HepG2 (cell line): ENCODE measurements around the gene RAB6A. TPM values are rescaled to one million over a fixed set of nuclear protein-coding genes. Genes with fewer than 3 reads are reported as not detected.

Source experiments
- ATAC-seq: fragments of 200-7000 bp; cut with Tn5 transposase; 3 replicates; pipeline ENCODE4 v1.9.1; 2020; ENCODE audit warnings: mild to moderate bottlenecking, moderate library complexity
- BruUV-seq: library from RNA; stranded (reverse); fragments of 400-500 nt; replicated peaks from 2 replicates; lab custom pipeline; 2021; lab: Mats Ljungman, UMichigan
- CTCF ChIA-PET: fragments of 300-600 bp; formaldehyde crosslinking; extraction: SDS; loops from one replicate; lab custom pipeline; 2021; ENCODE audit warnings: low total read pairs, inconsistent platforms, low intra/inter-chr PET ratio; lab: Yijun Ruan, JAX
- POLR2A ChIA-PET: fragments of 350-600 bp; sonication (Branson Sonifier 250); formaldehyde crosslinking; loops from one replicate; lab custom pipeline; 2020; ENCODE audit warnings: antibody characterized with exemption, inconsistent platforms; lab: Yijun Ruan, JAX
- DNase-seq: peaks from one replicate; pipeline ENCODE4 v3.0.0-alpha.2; 2015; ENCODE audit warnings: low spot score
- FAIRE-seq: peaks from 3 replicates; lab custom pipeline; 2011; peaks lifted over from hg19 to GRCh38; lab: Jason Lieb, UNC
- H2AFZ ChIP-seq: one replicate; pipeline ENCODE4 v1.6.1; 2011; ENCODE audit warnings: low read length, inconsistent platforms
- H3K27ac ChIP-seq: fragments of 300-600 bp; 3 replicates; pipeline ENCODE4 v1.8.0; 2011; ENCODE audit warnings: mixed run types, mild to moderate bottlenecking, mixed read lengths, low read length, inconsistent platforms; ENCODE audit not compliant: insufficient read depth; ENCODE audit errors: extremely low read length
- H3K27me3 ChIP-seq, 2 experiments: fragments of 200-600 bp in 1 of 2; 2 replicates in 1 of 2; 3 replicates in 1 of 2; pipeline versions ENCODE4 v1.6.0 to v1.8.0; 2011; ENCODE audit warnings: low read length in 2 of 2, mild to moderate bottlenecking in 2 of 2, moderate library complexity in 2 of 2, inconsistent platforms in 1 of 2; ENCODE audit not compliant: insufficient read depth in 2 of 2, control insufficient read depth in 1 of 2
- H3K36me3 ChIP-seq, 2 experiments: fragments of 200-600 bp in 1 of 2; replicated peaks in 1 of 2; 2 replicates in 1 of 2; 3 replicates in 1 of 2; pipeline versions ENCODE4 v1.5.1 to v1.8.0; 2011; ENCODE audit warnings: low read length in 2 of 2, inconsistent platforms in 1 of 2; ENCODE audit not compliant: insufficient read depth in 2 of 2, control insufficient read depth in 1 of 2
- H3K4me1 ChIP-seq: 2 replicates; pipeline ENCODE4 v1.5.1; 2012; ENCODE audit warnings: low read length, inconsistent platforms; ENCODE audit not compliant: insufficient read depth
- H3K4me2 ChIP-seq: 2 replicates; pipeline ENCODE4 v1.6.0; 2011; ENCODE audit warnings: low read depth, low read length, inconsistent platforms
- H3K4me3 ChIP-seq, 3 experiments: fragments of 200-600 bp in 1 of 3; sonication (generic), shearing (Covaris generic) in 1 of 3; replicated peaks in 1 of 3; 2 replicates each; pipeline ENCODE4 v1.5.1; 2011 to 2016; ENCODE audit warnings: low read length in 3 of 3, inconsistent platforms in 2 of 3, low read depth in 2 of 3, mild to moderate bottlenecking in 2 of 3, control low read depth in 1 of 3, mixed read lengths in 1 of 3; ENCODE audit not compliant: insufficient read depth in 1 of 3
- H3K79me2 ChIP-seq: one replicate; pipeline ENCODE4 v1.6.1; 2011; ENCODE audit warnings: low read length, inconsistent platforms; ENCODE audit not compliant: insufficient read depth
- H3K9ac ChIP-seq: 2 replicates; pipeline ENCODE4 v1.6.0; 2011; ENCODE audit warnings: mild to moderate bottlenecking, low read depth, low read length, inconsistent platforms; ENCODE audit not compliant: insufficient read depth
- H3K9me3 ChIP-seq: 2 replicates; pipeline ENCODE4 v1.5.1; 2012; ENCODE audit warnings: mild to moderate bottlenecking, low read length
- H4K20me1 ChIP-seq: 2 replicates; pipeline ENCODE4 v1.6.0; 2011; ENCODE audit warnings: inconsistent platforms, mild to moderate bottlenecking, low read length, moderate library complexity; ENCODE audit not compliant: insufficient read depth
- AHR ChIP-seq: IDR thresholded peaks from 2 replicates; pipeline ENCODE4 v1.6.1; 2018; ENCODE audit warnings: missing genetic modification reagents, missing compliant biosample characterization
- BRF2 ChIP-seq: sonication (generic); formaldehyde crosslinking; IDR thresholded peaks from 2 replicates; pipeline ENCODE4 v1.8.1; 2022; ENCODE audit warnings: mild to moderate bottlenecking, missing genetic modification reagents
- CCDC6 ChIP-seq: sonication (generic); formaldehyde crosslinking; IDR thresholded peaks from 2 replicates; pipeline ENCODE4 v1.8.1; 2022; ENCODE audit warnings: mild to moderate bottlenecking, missing genetic modification reagents, moderate library complexity
- GLI4 ChIP-seq: sonication (generic); formaldehyde crosslinking; IDR thresholded peaks from 2 replicates; pipeline ENCODE4 v1.5.1; 2020; ENCODE audit warnings: missing genetic modification reagents, mild to moderate bottlenecking, moderate library complexity, borderline replicate concordance
- HHEX ChIP-seq: IDR thresholded peaks from 2 replicates; pipeline ENCODE4 v1.6.1; 2016; ENCODE audit warnings: control low read depth
- KLF6 ChIP-seq: IDR thresholded peaks from 2 replicates; pipeline ENCODE4 v1.8.0; 2016; ENCODE audit warnings: missing biosample characterization, missing genetic modification reagents
- MBNL3 ChIP-seq: fragments of 250-450 bp; sonication (Bioruptor Pico); conservative IDR thresholded peaks from 2 replicates; pipeline ENCODE4 v1.8.0; 2022; ENCODE audit warnings: mild to moderate bottlenecking, inconsistent platforms
- PBX3 ChIP-seq: sonication (generic); formaldehyde crosslinking; IDR thresholded peaks from 2 replicates; pipeline ENCODE4 v1.8.1; 2023; ENCODE audit warnings: missing genetic modification reagents, inconsistent platforms, borderline replicate concordance
- POLR2AphosphoS2 ChIP-seq: IDR thresholded peaks from 2 replicates; pipeline ENCODE4 v1.6.1; 2011; ENCODE audit warnings: low read depth, low read length, improper control_type of control experiment
- SP140L ChIP-seq: sonication (generic); formaldehyde crosslinking; IDR thresholded peaks from 2 replicates; pipeline ENCODE4 v1.4.0; 2020; ENCODE audit warnings: missing genetic modification reagents, borderline replicate concordance
- TEF ChIP-seq: sonication (generic); formaldehyde crosslinking; IDR thresholded peaks from 2 replicates; pipeline ENCODE4 v1.5.0; 2020; ENCODE audit warnings: missing genetic modification reagents
- ZBTB20 ChIP-seq: sonication (generic); formaldehyde crosslinking; IDR thresholded peaks from 2 replicates; pipeline ENCODE4 v1.8.1; 2023; ENCODE audit warnings: missing genetic modification reagents, low read depth, mild to moderate bottlenecking, borderline replicate concordance
- ZNF180 ChIP-seq: sonication (generic); formaldehyde crosslinking; IDR thresholded peaks from 2 replicates; pipeline ENCODE4 v1.4.0; 2020; ENCODE audit warnings: low read depth, missing genetic modification reagents, borderline replicate concordance
- ZSCAN20 ChIP-seq: sonication (generic); formaldehyde crosslinking; IDR thresholded peaks from 2 replicates; pipeline ENCODE4 v1.4.0; 2020; ENCODE audit warnings: missing genetic modification reagents, mild to moderate bottlenecking, borderline replicate concordance
- ZSCAN31 ChIP-seq: sonication (generic); formaldehyde crosslinking; IDR thresholded peaks from 2 replicates; pipeline ENCODE4 v1.5.0; 2020; ENCODE audit warnings: low read depth, mild to moderate bottlenecking, missing genetic modification reagents
- WGBS: methylation state at CpG from one replicate; pipeline ENCODE4 v1.1.6; 2017; ENCODE audit warnings: low lambda C conversion rate; 5-methylcytosine and 5-hydroxymethylcytosine counted together
- in situ Hi-C: cut with HindIII; loops from 2 replicates; pipeline ENCODE4 v1.10.0; 2017; ENCODE audit warnings: low pct_unique_long_range_greater_than_20kb; ENCODE audit not compliant: extremely low pct_ligation_motif_present
- intact Hi-C: fragments of 100-400 bp; cut with micrococcal nuclease; formaldehyde crosslinking; loops from one replicate; pipeline ENCODE4 v1.10.0; 2022; ENCODE audit not compliant: unreplicated experiment
- polyA plus RNA-seq, 8 experiments: library from polyadenylated mRNA; depleted of rRNA in 3 of 8; stranded (reverse) in 7 of 8; unstranded in 1 of 8; fragments of >200 nt; fragmentation: Illumina TruSeq in 4 of 8; extraction: Trizol in 4 of 8; gene quantifications; 2 replicates each; pipeline versions ENCODE4 v1.2.1 to v1.2.3, GENCODE V29; 2011 to 2016; ENCODE audit warnings: low read depth in 4 of 8, missing spikeins in 1 of 8, mixed read lengths in 1 of 8; ENCODE audit not compliant: insufficient read depth in 1 of 8
- total RNA-seq, 5 experiments: library from RNA; depleted of rRNA; stranded (reverse); fragments of >200 nt; fragmentation: Illumina TruSeq; extraction: Trizol; gene quantifications; 2 replicates each; pipeline ENCODE4 v1.2.3, GENCODE V29; 2016; ENCODE audit warnings: low read depth in 1 of 5

The RAB6A gene
- total and polyA plus RNA-seq, 2 of the 13 experiments (the other 11 are each of a cell fraction or from before 2014, with no cell fraction given) = 74.3 to 121 TPM

GRCh38 chr11:73659961-73660360 is 100.9 kb downstream of the RAB6A start:
- intact Hi-C loops = loop anchor here (2.0 to 10.0 kb wide), 2 partner anchors 185 to 257 kb away; no protein-coding TSS in a partner anchor
- DNase-seq (no peak), ATAC-seq (no peak), FAIRE-seq (no peak)
- Histone ChIP-seq H3K9ac (no peak overlapping the region), H3K4me1 (peaks cover 5% of the 10 kb centered on the region), H3K27me3 (no peaks in the 10 kb centered on the region), H2AFZ (no peak overlapping the region), H4K20me1 (no peaks in the 10 kb centered on the region), H3K79me2 (no peaks in the 10 kb centered on the region), H3K27ac (no peak overlapping the region), H3K36me3 (peaks cover 16 to 46% of the 10 kb centered on the region in 2 experiments), H3K4me2 (no peak overlapping the region), H3K4me3 (no peak overlapping the region), H3K9me3 (no peaks in the 10 kb centered on the region)
- in situ Hi-C loops = loop anchor here (5.0 to 10.0 kb wide), 3 partner anchors 33 to 258 kb away; no protein-coding TSS in a partner anchor
- 97% methylated on average over 3 of the region's 3 CpGs for WGBS
- 0 out of 2 replicates have a peak, but pooled peaks have one; percentile 61 for TF ChIP-seq POLR2AphosphoS2
- TF ChIP-seq ZBTB20 (CRISPR knock-in tag) = no peak
- CTCF ChIA-PET = interaction anchor here (0.7 to 4.9 kb wide), 3 partner anchors 35 to 256 kb away, joined by 5 to 59 read pairs (median 6); no protein-coding TSS in a partner anchor
- POLR2A ChIA-PET = interaction anchor here (1.2 to 2.6 kb wide), 2 partner anchors 12 to 34 kb away, joined by 4 to 7 read pairs; no protein-coding TSS in a partner anchor
- no TSS peak for BruUV-seq

- H3K36me3 ChIP-seq = peaks cover 12 to 37% of the 10 kb centered on the region in 2 experiments
- H3K4me3 ChIP-seq = no peak overlapping the region
- POLR2A ChIA-PET = no interaction called here
- in situ Hi-C loops = loop anchor here (10.0 kb wide), 1 partner anchor 172 kb away; no protein-coding TSS in a partner anchor
- no peak for ATAC-seq
- TF ChIP-seq KLF6 (CRISPR knock-in tag) = no peak
- no peak for TF ChIP-seq TEF (CRISPR knock-in tag)
- no peak for TF ChIP-seq ZNF180
- TF ChIP-seq BRF2 (CRISPR knock-in tag) = no peak
- TF ChIP-seq HHEX (CRISPR knock-in tag) = no peak
- TF ChIP-seq SP140L (CRISPR knock-in tag) = no peak
- TF ChIP-seq PBX3 (CRISPR knock-in tag) = no peak
- TF ChIP-seq ZSCAN20 (CRISPR knock-in tag) = no peak
- TF ChIP-seq CCDC6 = no peak
- no peak for TF ChIP-seq ZSCAN31
- TF ChIP-seq GLI4 (CRISPR knock-in tag) = no peak
- no peak for TF ChIP-seq AHR (CRISPR knock-in tag)
- no peak for TF ChIP-seq MBNL3 (CRISPR knock-in tag)
- TF ChIP-seq, all 625 proteins: peak for 0
- Histone ChIP-seq H4K20me1 (no peaks in the 10 kb centered on the region), H2AFZ (no peak overlapping the region), H3K27me3 (no peaks in the 10 kb centered on the region), H3K79me2 (no peaks in the 10 kb centered on the region), H3K4me2 (no peak overlapping the region), H3K9ac (no peak overlapping the region), H3K9me3 (no peaks in the 10 kb centered on the region), H3K27ac (no peak overlapping the region), H3K4me1 (peaks cover 35% of the 10 kb centered on the region)
- 59% methylated on average over 3 of the region's 3 CpGs for WGBS
- FAIRE-seq = no peak
- no peak for DNase-seq
- no TSS peak for BruUV-seq
- CTCF ChIA-PET = no interaction called here
- intact Hi-C loops = loop anchor here (10.0 kb wide), 1 partner anchor 182 kb away; no protein-coding TSS in a partner anchor
These were observed 103.9 kb downstream of the RAB6A start for GRCh38 chr11:73656985-73657384.
